Astrocyte (in vitro differentiated cells and primary cell): ENCODE data around the gene ZNRF4. TPM values are rescaled to one million over a fixed set of nuclear protein-coding genes. Genes with fewer than 3 reads are reported as not detected.

ENCODE experiments used
- DNase-seq: peaks from one replicate; pipeline ENCODE4 v3.0.0-alpha.2; 2010; ENCODE audit warnings: low read depth
- FAIRE-seq: peaks from 2 replicates; lab custom pipeline; 2011; peaks lifted over from hg19 to GRCh38; lab: Jason Lieb, UNC
- H2AFZ ChIP-seq: 2 replicates; pipeline ENCODE4 v1.6.0; 2012; ENCODE audit warnings: low read depth, low read length, inconsistent platforms
- H3K27ac ChIP-seq: 2 replicates; pipeline ENCODE4 v1.5.1; 2011; ENCODE audit warnings: low read depth, low read length, inconsistent platforms
- H3K27me3 ChIP-seq: 2 replicates; pipeline ENCODE4 v1.6.0; 2011; ENCODE audit warnings: low read length, inconsistent platforms; ENCODE audit not compliant: insufficient read depth
- H3K36me3 ChIP-seq: 2 replicates; pipeline ENCODE4 v1.5.1; 2011; ENCODE audit warnings: low read length, inconsistent platforms; ENCODE audit not compliant: insufficient read depth
- H3K4me1 ChIP-seq: 2 replicates; pipeline ENCODE4 v1.5.1; 2011; ENCODE audit warnings: low read length, inconsistent platforms; ENCODE audit not compliant: insufficient read depth
- H3K4me2 ChIP-seq: 2 replicates; pipeline ENCODE4 v1.6.0; 2012; ENCODE audit warnings: low read length, inconsistent platforms
- H3K4me3 ChIP-seq: 2 replicates; pipeline ENCODE4 v1.5.1; 2011; ENCODE audit warnings: low read depth, mild to moderate bottlenecking, low read length, inconsistent platforms; ENCODE audit not compliant: insufficient read depth
- H3K79me2 ChIP-seq: 2 replicates; pipeline ENCODE4 v1.6.0; 2012; ENCODE audit warnings: mild to moderate bottlenecking, low read length, inconsistent platforms; ENCODE audit not compliant: insufficient read depth
- H3K9ac ChIP-seq: 2 replicates; pipeline ENCODE4 v1.6.0; 2012; ENCODE audit warnings: mild to moderate bottlenecking, low read length, inconsistent platforms
- H3K9me3 ChIP-seq: 2 replicates; pipeline ENCODE4 v1.5.1; 2012; ENCODE audit warnings: low read depth, mild to moderate bottlenecking, low read length, inconsistent platforms; ENCODE audit not compliant: insufficient read depth
- H4K20me1 ChIP-seq: 2 replicates; pipeline ENCODE4 v1.6.0; 2012; ENCODE audit warnings: low read length, inconsistent platforms; ENCODE audit not compliant: insufficient read depth
- H3K27ac Mint-ChIP-seq: one replicate; pipeline ENCODE4 v1.8.0; 2021; ENCODE audit warnings: mild to moderate bottlenecking, mixed read lengths; ENCODE audit not compliant: unreplicated experiment
- H3K27me3 Mint-ChIP-seq: one replicate; pipeline ENCODE4 v1.8.0; 2021; ENCODE audit warnings: low read depth, mixed read lengths; ENCODE audit not compliant: unreplicated experiment
- H3K36me3 Mint-ChIP-seq: one replicate; pipeline ENCODE4 v1.8.0; 2021; ENCODE audit warnings: low read depth, mixed read lengths; ENCODE audit not compliant: unreplicated experiment
- H3K4me1 Mint-ChIP-seq: one replicate; pipeline ENCODE4 v1.8.0; 2021; ENCODE audit warnings: low read depth, mixed read lengths; ENCODE audit not compliant: unreplicated experiment
- H3K4me3 Mint-ChIP-seq: one replicate; pipeline ENCODE4 v1.8.0; 2021; ENCODE audit warnings: mild to moderate bottlenecking, moderate library complexity, mixed read lengths; ENCODE audit not compliant: unreplicated experiment
- H3K9me3 Mint-ChIP-seq: one replicate; pipeline ENCODE4 v1.8.0; 2021; ENCODE audit warnings: mild to moderate bottlenecking, mixed read lengths; ENCODE audit not compliant: unreplicated experiment
- CTCF ChIP-seq: IDR thresholded peaks from 2 replicates; pipeline ENCODE4 v1.5.1; 2011; ENCODE audit warnings: low read depth, mild to moderate bottlenecking, inconsistent platforms, low read length, moderate library complexity; ENCODE audit not compliant: insufficient read depth
- EZH2 ChIP-seq: IDR thresholded peaks from 2 replicates; pipeline ENCODE4 v1.6.1; 2012; ENCODE audit warnings: mild to moderate bottlenecking, low read length, inconsistent platforms; ENCODE audit not compliant: insufficient read depth
- total RNA-seq: library from RNA; stranded (reverse); gene quantifications from 2 replicates; pipeline ENCODE4 v1.2.1, GENCODE V29; 2021

ZNRF4 gene
- total RNA-seq, 1 donor from 2014 or later: not detected

- Histone ChIP-seq H3K27me3 (no peaks in the 10 kb centered on the region), H3K36me3 (no peaks in the 10 kb centered on the region), H3K79me2 (no peaks in the 10 kb centered on the region), H3K27ac (no peak overlapping the region), H3K4me1 (no peaks in the 10 kb centered on the region), H3K9ac (no peak overlapping the region), H3K9me3 (no peaks in the 10 kb centered on the region), H3K4me3 (no peak overlapping the region), H2AFZ (no peak overlapping the region), H4K20me1 (peaks cover 12% of the 10 kb centered on the region), H3K4me2 (no peak overlapping the region)
- H3K36me3 Mint-ChIP-seq: no peaks in the 10 kb centered on the region
- H3K9me3 Mint-ChIP-seq: peaks cover 2% of the 10 kb centered on the region
- DNase-seq (no peak), FAIRE-seq (no peak)
- no peak overlapping the region for H3K27ac Mint-ChIP-seq
- peaks cover 31% of the 10 kb centered on the region for H3K27me3 Mint-ChIP-seq
- no peaks in the 10 kb centered on the region for H3K4me1 Mint-ChIP-seq
- no peak overlapping the region for H3K4me3 Mint-ChIP-seq
- TF ChIP-seq EZH2 (no peak), CTCF (no peak)
These were observed 47.9 kb upstream of the ZNRF4 start for GRCh38 chr19:5407356-5407755.

GRCh38 chr19:5417495-5418436 lies 37.5 kb upstream of the ZNRF4 start:
- H3K4me1 Mint-ChIP-seq: peaks cover 3% of the 10 kb centered on the region
- no peak overlapping the region for H3K9ac ChIP-seq
- peaks cover 7% of the 10 kb centered on the region for H3K9me3 Mint-ChIP-seq
- H3K9me3 ChIP-seq: no peaks in the 10 kb centered on the region
- no peaks in the 10 kb centered on the region for H3K36me3 ChIP-seq
- H3K4me1 ChIP-seq: no peaks in the 10 kb centered on the region
- peaks cover 21% of the 10 kb centered on the region for H3K27me3 ChIP-seq
- H3K27me3 Mint-ChIP-seq: peaks cover 45% of the 10 kb centered on the region
- FAIRE-seq (no peak), DNase-seq (no peak)
- no peak overlapping the region for H3K27ac ChIP-seq
- no peak overlapping the region for H3K4me3 Mint-ChIP-seq
- peak overlapping the region; percentile 74 for H3K4me2 ChIP-seq
- H3K36me3 Mint-ChIP-seq: peaks cover 4% of the 10 kb centered on the region
- TF ChIP-seq EZH2 (no peak), CTCF (no peak)
- H3K4me3 ChIP-seq: no peak overlapping the region
- no peak overlapping the region for H2AFZ ChIP-seq
- no peak overlapping the region for H3K27ac Mint-ChIP-seq
- no peaks in the 10 kb centered on the region for H3K79me2 ChIP-seq
- no peaks in the 10 kb centered on the region for H4K20me1 ChIP-seq

- TF ChIP-seq CTCF (no peak), EZH2 (no peak)
- peaks cover 45% of the 10 kb centered on the region for H3K27me3 Mint-ChIP-seq
- FAIRE-seq: no peak
These were observed 36.5 kb upstream of the ZNRF4 start for GRCh38 chr19:5418677-5419076.

More at GRCh38 chr19:5418677-5419076, 36.5 kb upstream of the ZNRF4 start:
- no peak overlapping the region for H3K27ac ChIP-seq
- no peaks in the 10 kb centered on the region for H4K20me1 ChIP-seq
- no peak overlapping the region for H3K4me3 Mint-ChIP-seq
- no peak overlapping the region for H3K9ac ChIP-seq
- H2AFZ ChIP-seq: no peak overlapping the region
- DNase-seq: no peak
- no peaks in the 10 kb centered on the region for H3K36me3 ChIP-seq
- no peak overlapping the region for H3K27ac Mint-ChIP-seq
- H3K4me1 ChIP-seq: no peaks in the 10 kb centered on the region
- H3K79me2 ChIP-seq: no peaks in the 10 kb centered on the region
- H3K27me3 ChIP-seq: peaks cover 21% of the 10 kb centered on the region
- no peaks in the 10 kb centered on the region for H3K9me3 ChIP-seq
- H3K9me3 Mint-ChIP-seq: peaks cover 7% of the 10 kb centered on the region
- no peak overlapping the region for H3K4me3 ChIP-seq
- peaks cover 4% of the 10 kb centered on the region for H3K36me3 Mint-ChIP-seq
- H3K4me2 ChIP-seq: no peak overlapping the region
- peaks cover 3% of the 10 kb centered on the region for H3K4me1 Mint-ChIP-seq
